HL-60/S4 treated with retinoic acid at 250 ng/mL for 4 days and 3 days (cell line): ENCODE measurements around the gene OR6A2.
"Not testable (repeated sequence)": the region's sequence is repeated elsewhere in the genome, so short reads cannot be mapped to it uniquely, and the experiment has no call there.

Experiments used
- in situ Hi-C: fragments of 300-500 bp; cut with MboI; formaldehyde crosslinking; loops from 2 replicates; pipeline ENCODE4 v1.7.0; 2022; ENCODE audit warnings: low sequenced_read_pairs

OR6A2 gene

GRCh38 chr11:6799402-6799801, at the start of gene OR6A2:
TSS of gene OR6A2 (minus strand) at chr11:6799689. CDS start at chr11:6795708, 3,981 bp downstream.
- in situ Hi-C loops, result no loop called here

GRCh38 chr11:6845383-6845782, 45.9 kb upstream of the OR6A2 start, which contains the start of gene OR10A5:
TSS of gene OR10A5 (plus strand) at chr11:6845683. CDS start at chr11:6845683, 0 bp downstream.
- in situ Hi-C loops, result no loop called here

- in situ Hi-C loops, result no loop called here
Observed at GRCh38 chr11:6844356-6844755, 44.9 kb upstream of the OR6A2 start.

GRCh38 chr11:6843670-6844069, 44.2 kb upstream of the OR6A2 start:
- in situ Hi-C loops, result no loop called here

- in situ Hi-C loops, result no loop called here
Observed at GRCh38 chr11:6841694-6842093, 42.2 kb upstream of the OR6A2 start.

GRCh38 chr11:6834021-6834420, 34.5 kb upstream of the OR6A2 start:
- in situ Hi-C loops, result no loop called here

- in situ Hi-C loops, result no loop called here
Observed at GRCh38 chr11:6833356-6833755, 33.9 kb upstream of the OR6A2 start.

- in situ Hi-C loops, result no loop called here
Observed at GRCh38 chr11:6828103-6828502, 28.6 kb upstream of the OR6A2 start.

- in situ Hi-C loops, result no loop called here
Observed at GRCh38 chr11:6825231-6825744, 25.8 kb upstream of the OR6A2 start.

- in situ Hi-C loops, result no loop called here
Observed at GRCh38 chr11:6824136-6824823, 24.8 kb upstream of the OR6A2 start.

GRCh38 chr11:6818967-6819366, 19.5 kb upstream of the OR6A2 start:
- in situ Hi-C loops, result no loop called here

- in situ Hi-C loops, result no loop called here
Observed at GRCh38 chr11:6817694-6818093, 18.2 kb upstream of the OR6A2 start.

- in situ Hi-C loops, result no loop called here
Observed at GRCh38 chr11:6813656-6814055, 14.2 kb upstream of the OR6A2 start.

GRCh38 chr11:6812390-6813005, 13.0 kb upstream of the OR6A2 start:
- in situ Hi-C loops, result no loop called here

- in situ Hi-C loops, result not testable (repeated sequence)
Observed at GRCh38 chr11:6801075-6801474, 1.6 kb upstream of the OR6A2 start.

GRCh38 chr11:6794639-6795038, 4.8 kb downstream of the OR6A2 start:
- in situ Hi-C loops, result no loop called here

GRCh38 chr11:6790546-6790945, 8.9 kb downstream of the OR6A2 start:
- in situ Hi-C loops, result no loop called here

GRCh38 chr11:6782720-6783119, 16.8 kb downstream of the OR6A2 start, which contains the start of gene OR2AG1:
TSS of gene OR2AG1 (plus strand) at chr11:6783020. CDS start at chr11:6785038, 2,018 bp downstream.
- in situ Hi-C loops, result no loop called here

- in situ Hi-C loops, result no loop called here
Observed at GRCh38 chr11:6780829-6781228, 18.7 kb downstream of the OR6A2 start.

- in situ Hi-C loops, result no loop called here
Observed at GRCh38 chr11:6778518-6778917, 21.0 kb downstream of the OR6A2 start.

GRCh38 chr11:6771926-6772893, 27.3 kb downstream of the OR6A2 start, which contains the start of gene OR2AG2:
TSS of gene OR2AG2 (minus strand) at chr11:6771976. CDS start at chr11:6768957, 3,019 bp downstream.
- in situ Hi-C loops, result no loop called here
